SK-N-SH (cell line): ENCODE data around the gene PHACTR4.

ENCODE experiments used
- CTCF ChIP-seq: fragments of 200-600 bp; sonication (generic); IDR thresholded peaks from 2 replicates; pipeline ENCODE4 v1.6.1; 2017; ENCODE audit warnings: antibody characterized with exemption, mild to moderate bottlenecking, moderate library complexity
- FOXM1 ChIP-seq: IDR thresholded peaks from 2 replicates; pipeline ENCODE4 v1.4.0; 2012; ENCODE audit warnings: low read depth, mild to moderate bottlenecking
- NRF1 ChIP-seq: IDR thresholded peaks from 2 replicates; pipeline ENCODE4 v1.6.1; 2012; ENCODE audit warnings: low read depth, mild to moderate bottlenecking, low read length
- PBX3 ChIP-seq: IDR thresholded peaks from 2 replicates; pipeline ENCODE4; 2012
- RAD21 ChIP-seq: IDR thresholded peaks from 2 replicates; pipeline ENCODE4 v1.6.1; 2012; ENCODE audit warnings: mild to moderate bottlenecking, low read length

GRCh38 chr1:28417441-28417922 lies 47.9 kb downstream of the PHACTR4 start:
- TF ChIP-seq FOXM1 (no peak), NRF1 (no peak), CTCF (no peak), RAD21 (no peak), PBX3 (peak; percentile 86)
